Endothelial cell of umbilical vein (primary cell): Measurements from ENCODE around the gene STATH. TPM values are rescaled to one million over a fixed set of nuclear protein-coding genes. Genes with fewer than 3 reads are reported as not detected.
"Not testable (repeated sequence)": the region's sequence is repeated elsewhere in the genome, so short reads cannot be mapped to it uniquely, and the experiment has no call there.

ENCODE experiments used
- BruUV-seq: library from RNA; stranded (reverse); fragments of 400-500 nt; replicated peaks from 2 replicates; lab custom pipeline; 2021; lab: Mats Ljungman, UMichigan
- CTCF ChIA-PET: fragments of 300-600, 350-600 bp; sonication (Branson Sonifier 250); formaldehyde crosslinking; loops from one replicate; lab custom pipeline; 2021; ENCODE audit warnings: antibody characterized with exemption, inconsistent platforms; lab: Charles Lee
- POLR2A ChIA-PET: fragments of 300-600, 350-600 bp; sonication (Branson Sonifier 250); formaldehyde crosslinking; loops from one replicate; lab custom pipeline; 2021; ENCODE audit warnings: antibody characterized with exemption, inconsistent platforms; lab: Charles Lee
- DNase-seq: peaks from one replicate; pipeline ENCODE4 v3.0.0-alpha.2; 2011; ENCODE audit warnings: low read depth, low spot score
- FAIRE-seq: peaks from 2 replicates; lab custom pipeline; 2011; peaks lifted over from hg19 to GRCh38; lab: Jason Lieb, UNC
- H2AFZ ChIP-seq: 2 replicates; pipeline ENCODE4 v1.6.0; 2012; ENCODE audit warnings: low read depth, low read length, control low read depth, inconsistent platforms
- H3K27ac ChIP-seq: 2 replicates; pipeline ENCODE4 v1.5.1; 2011; ENCODE audit warnings: low read depth, mild to moderate bottlenecking, control low read depth, low read length, moderate library complexity; ENCODE audit not compliant: insufficient read depth
- H3K27me3 ChIP-seq, 2 experiments: 2 replicates each; pipeline versions ENCODE4 v1.6.0 to v1.6.1; 2011; ENCODE audit warnings: low read length in 2 of 2, mixed read lengths in 1 of 2; ENCODE audit not compliant: control insufficient read depth in 2 of 2, insufficient read depth in 2 of 2
- H3K36me3 ChIP-seq, 2 experiments: 2 replicates in 1 of 2; 3 replicates in 1 of 2; pipeline ENCODE4 v1.5.1; 2011; ENCODE audit warnings: low read length in 2 of 2, mild to moderate bottlenecking in 1 of 2, moderate library complexity in 1 of 2; ENCODE audit not compliant: control insufficient read depth in 2 of 2, insufficient read depth in 2 of 2; ENCODE audit errors: extremely low read depth in 1 of 2
- H3K4me1 ChIP-seq: 3 replicates; pipeline ENCODE4 v1.5.1; 2011; ENCODE audit warnings: mild to moderate bottlenecking, low read length; ENCODE audit not compliant: control insufficient read depth, insufficient read depth; ENCODE audit errors: extremely low read depth
- H3K4me2 ChIP-seq: 2 replicates; pipeline ENCODE4 v1.6.1; 2011; ENCODE audit warnings: low read length, control low read depth, mixed read lengths; ENCODE audit not compliant: insufficient read depth
- H3K4me3 ChIP-seq, 3 experiments: fragments of 200-600 bp in 1 of 3; sonication (generic), shearing (Covaris generic) in 1 of 3; replicated peaks in 1 of 3; 2 replicates each; pipeline ENCODE4 v1.5.1; 2011 to 2016; ENCODE audit warnings: control low read depth in 3 of 3, low read length in 3 of 3, mild to moderate bottlenecking in 2 of 3, inconsistent platforms in 1 of 3, low read depth in 1 of 3, moderate library complexity in 1 of 3; ENCODE audit not compliant: insufficient read depth in 1 of 3
- H3K79me2 ChIP-seq: 2 replicates; pipeline ENCODE4 v1.6.0; 2012; ENCODE audit warnings: low read length, inconsistent platforms; ENCODE audit not compliant: control insufficient read depth, insufficient read depth
- H3K9ac ChIP-seq: replicated peaks from 2 replicates; pipeline ENCODE3; 2011; ENCODE audit warnings: low read length, control low read depth; ENCODE audit not compliant: insufficient read depth; ENCODE audit errors: extremely low read depth
- H3K9me1 ChIP-seq: replicated peaks from 3 replicates; pipeline ENCODE4 v1.6.0; 2011; ENCODE audit warnings: mild to moderate bottlenecking, low read length; ENCODE audit not compliant: control insufficient read depth, insufficient read depth; ENCODE audit errors: extremely low read depth
- H3K9me3 ChIP-seq: replicated peaks from 2 replicates; pipeline ENCODE4 v1.5.1; 2012; ENCODE audit warnings: low read length, inconsistent platforms; ENCODE audit not compliant: control insufficient read depth, insufficient read depth
- H4K20me1 ChIP-seq: replicated peaks from 2 replicates; pipeline ENCODE3; 2011; ENCODE audit warnings: mild to moderate bottlenecking, low read length; ENCODE audit not compliant: control insufficient read depth, insufficient read depth; ENCODE audit errors: extremely low read depth
- EZH2 ChIP-seq: IDR thresholded peaks from 2 replicates; pipeline ENCODE4 v1.6.1; 2012; ENCODE audit warnings: borderline replicate concordance, low read depth, mild to moderate bottlenecking, moderate library complexity, low read length, inconsistent platforms; ENCODE audit not compliant: severe bottlenecking
- FOS ChIP-seq: IDR thresholded peaks from 2 replicates; pipeline ENCODE4 v1.6.1; 2011; ENCODE audit warnings: mild to moderate bottlenecking, low read length, moderate library complexity, borderline replicate concordance; ENCODE audit not compliant: insufficient read depth
- GATA2 ChIP-seq: IDR thresholded peaks from 2 replicates; pipeline ENCODE4 v1.7.0; 2011; ENCODE audit warnings: low read depth, mild to moderate bottlenecking, moderate library complexity, mixed read lengths, low read length; ENCODE audit not compliant: insufficient read length, insufficient read depth
- JUN ChIP-seq: IDR thresholded peaks from 2 replicates; pipeline ENCODE4 v1.6.1; 2011; ENCODE audit warnings: borderline replicate concordance, low read depth; ENCODE audit not compliant: insufficient read length, insufficient read depth
- MYC ChIP-seq: IDR thresholded peaks from one replicate; pipeline ENCODE4 v1.6.1; 2011; ENCODE audit warnings: mild to moderate bottlenecking, low read depth, low read length
- POLR2A ChIP-seq: IDR thresholded peaks from 2 replicates; pipeline ENCODE4 v1.6.1; 2012; ENCODE audit warnings: low read depth, mild to moderate bottlenecking, control low read depth, low read length
- POLR2AphosphoS5 ChIP-seq: IDR thresholded peaks from 2 replicates; pipeline ENCODE4 v1.6.1; 2012; ENCODE audit warnings: low read depth, mild to moderate bottlenecking, control low read depth, low read length, moderate library complexity; ENCODE audit not compliant: insufficient read depth
- dilution Hi-C: fragments of 300-500 bp; cut with MboI; formaldehyde crosslinking; loops from one replicate; pipeline ENCODE4 v1.15.0; 2019; ENCODE audit warnings: low sequenced_read_pairs; ENCODE audit not compliant: extremely low pct_ligation_motif_present
- intact Hi-C: fragments of 100-400 bp; cut with micrococcal nuclease; formaldehyde crosslinking; loops from one replicate; pipeline ENCODE4 v1.10.0; 2022
- polyA plus RNA-seq, 4 experiments: library from polyadenylated mRNA; depleted of rRNA in 3 of 4; stranded (reverse) in 3 of 4; unstranded in 1 of 4; fragments of >200 nt; gene quantifications; 2 replicates each; pipeline versions ENCODE4 v1.2.1 to v1.2.3, GENCODE V29; 2011 to 2012; ENCODE audit warnings: missing spikeins in 1 of 4
- total RNA-seq: library from RNA; stranded (reverse); gene quantifications from 2 replicates; pipeline ENCODE4 v1.2.3, GENCODE V29; 2021
- TF ChIP-seq, protein P1 (sequence below): IDR thresholded peaks from 2 replicates; pipeline ENCODE4 v1.6.1; 2011; ENCODE audit not compliant: insufficient read depth, insufficient read length
- TF ChIP-seq, protein P2 (sequence below), 2 donors: IDR thresholded peaks; 1 replicate in 1 of 2; 2 replicates in 1 of 2; pipeline ENCODE4 v1.5.1; 2011; ENCODE audit warnings: low read length in 2 of 2, mild to moderate bottlenecking in 2 of 2, moderate library complexity in 2 of 2, control low read depth in 1 of 2, inconsistent platforms in 1 of 2, low read depth in 1 of 2; ENCODE audit not compliant: insufficient read depth in 1 of 2; ENCODE audit errors: extremely low read depth in 1 of 2

STATH gene
- total and polyA plus RNA-seq, 2 donors (not counting 3 experiments of a cell fraction or from before 2014, with no cell fraction given): not detected

DNA sequence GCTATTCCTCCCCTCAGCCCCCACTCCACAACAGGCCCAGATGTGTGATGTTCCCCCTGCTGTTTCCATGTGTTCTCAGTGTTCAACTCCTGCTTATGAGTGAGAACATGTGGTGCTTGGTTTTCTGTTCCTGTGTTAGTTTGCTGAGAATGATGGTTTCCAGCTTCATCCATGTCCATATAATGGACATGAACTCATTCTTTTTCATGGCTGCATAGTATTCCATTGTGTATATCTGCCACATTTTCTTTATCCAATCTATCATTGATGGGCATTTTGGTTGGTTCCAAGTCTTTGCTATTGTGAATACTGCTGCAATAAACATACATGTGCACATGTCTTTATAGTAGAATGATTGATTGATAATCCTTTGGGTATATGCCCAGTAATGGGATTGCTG lies 44.2 kb downstream of the STATH start:
- H3K4me1 ChIP-seq, POLR2A ChIA-PET, H3K27me3 ChIP-seq, BruUV-seq, CTCF ChIA-PET, FAIRE-seq, H3K9me3 ChIP-seq, H3K36me3 ChIP-seq, H2AFZ ChIP-seq, H3K9me1 ChIP-seq, dilution Hi-C loops, H3K4me2 ChIP-seq, DNase-seq, intact Hi-C loops, H3K79me2 ChIP-seq, H3K4me3 ChIP-seq, H4K20me1 ChIP-seq, H3K9ac ChIP-seq, H3K27ac ChIP-seq: not testable (repeated sequence)

DNA sequence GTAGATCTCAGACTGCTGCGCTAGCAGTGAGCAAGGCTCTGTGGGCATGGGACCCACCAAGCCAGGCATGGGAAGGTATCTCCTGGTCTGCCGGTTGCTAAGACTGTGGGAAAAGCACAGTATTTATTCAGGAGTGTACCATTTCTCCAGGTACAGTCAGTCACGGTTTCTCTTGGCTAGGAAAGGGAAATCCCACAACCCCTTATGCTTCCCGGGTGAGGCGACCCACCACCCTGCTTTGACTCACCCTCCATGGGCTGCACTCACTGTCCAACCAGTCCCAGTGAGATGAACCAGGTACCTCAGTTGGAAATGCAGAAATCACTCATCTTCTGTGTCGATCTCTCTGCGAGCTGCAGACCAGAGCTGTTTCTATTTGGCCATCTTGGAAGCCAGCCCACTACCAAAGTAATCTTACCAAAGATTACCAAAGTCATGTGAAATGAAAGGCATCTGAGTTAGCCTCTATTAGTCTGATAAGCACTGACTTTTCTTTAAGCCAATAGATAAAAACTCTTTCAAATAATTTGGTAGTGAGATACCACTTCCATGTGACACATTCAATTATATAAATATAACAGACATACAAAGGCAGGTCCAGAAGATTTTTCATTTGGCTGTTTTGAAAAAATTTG lies 46.0 kb downstream of the STATH start:
- no peak overlapping the region for H3K9ac ChIP-seq
- CTCF ChIA-PET: no interaction called here
- POLR2A ChIA-PET: no interaction called here
- intact Hi-C loops: no loop called here
- no peaks in the 10 kb centered on the region for H3K4me1 ChIP-seq
- peaks cover 1 to 3% of the 10 kb centered on the region in 2 experiments for H3K27me3 ChIP-seq
- H4K20me1 ChIP-seq: no peaks in the 10 kb centered on the region
- H2AFZ ChIP-seq: no peak overlapping the region
- TF ChIP-seq GATA2 (no peak), MYC (no peak), POLR2A (no peak), FOS (no peak), POLR2AphosphoS5 (no peak), JUN (no peak), EZH2 (no peak)
- TF ChIP-seq, protein P1, sequence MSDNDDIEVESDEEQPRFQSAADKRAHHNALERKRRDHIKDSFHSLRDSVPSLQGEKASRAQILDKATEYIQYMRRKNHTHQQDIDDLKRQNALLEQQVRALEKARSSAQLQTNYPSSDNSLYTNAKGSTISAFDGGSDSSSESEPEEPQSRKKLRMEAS: no peak
- TF ChIP-seq, protein P2, sequence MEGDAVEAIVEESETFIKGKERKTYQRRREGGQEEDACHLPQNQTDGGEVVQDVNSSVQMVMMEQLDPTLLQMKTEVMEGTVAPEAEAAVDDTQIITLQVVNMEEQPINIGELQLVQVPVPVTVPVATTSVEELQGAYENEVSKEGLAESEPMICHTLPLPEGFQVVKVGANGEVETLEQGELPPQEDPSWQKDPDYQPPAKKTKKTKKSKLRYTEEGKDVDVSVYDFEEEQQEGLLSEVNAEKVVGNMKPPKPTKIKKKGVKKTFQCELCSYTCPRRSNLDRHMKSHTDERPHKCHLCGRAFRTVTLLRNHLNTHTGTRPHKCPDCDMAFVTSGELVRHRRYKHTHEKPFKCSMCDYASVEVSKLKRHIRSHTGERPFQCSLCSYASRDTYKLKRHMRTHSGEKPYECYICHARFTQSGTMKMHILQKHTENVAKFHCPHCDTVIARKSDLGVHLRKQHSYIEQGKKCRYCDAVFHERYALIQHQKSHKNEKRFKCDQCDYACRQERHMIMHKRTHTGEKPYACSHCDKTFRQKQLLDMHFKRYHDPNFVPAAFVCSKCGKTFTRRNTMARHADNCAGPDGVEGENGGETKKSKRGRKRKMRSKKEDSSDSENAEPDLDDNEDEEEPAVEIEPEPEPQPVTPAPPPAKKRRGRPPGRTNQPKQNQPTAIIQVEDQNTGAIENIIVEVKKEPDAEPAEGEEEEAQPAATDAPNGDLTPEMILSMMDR (IDR thresholded peaks at IDR 0.05; ENCODE audit: extremely low read depth in 1 of 2, insufficient read depth in 1 of 2, low read depth in 1 of 2, low read length in 2 of 2): no peak
- no peak for FAIRE-seq
- no peak for DNase-seq
- H3K9me3 ChIP-seq: no peaks in the 10 kb centered on the region
- no peaks in the 10 kb centered on the region for H3K9me1 ChIP-seq
- no peak overlapping the region for H3K27ac ChIP-seq
- dilution Hi-C loops: no loop called here
- H3K79me2 ChIP-seq: no peaks in the 10 kb centered on the region
- H3K36me3 ChIP-seq: no peaks in the 10 kb centered on the region
- H3K4me3 ChIP-seq: no peak overlapping the region
- no peak overlapping the region for H3K4me2 ChIP-seq
- no TSS peak for BruUV-seq

DNA sequence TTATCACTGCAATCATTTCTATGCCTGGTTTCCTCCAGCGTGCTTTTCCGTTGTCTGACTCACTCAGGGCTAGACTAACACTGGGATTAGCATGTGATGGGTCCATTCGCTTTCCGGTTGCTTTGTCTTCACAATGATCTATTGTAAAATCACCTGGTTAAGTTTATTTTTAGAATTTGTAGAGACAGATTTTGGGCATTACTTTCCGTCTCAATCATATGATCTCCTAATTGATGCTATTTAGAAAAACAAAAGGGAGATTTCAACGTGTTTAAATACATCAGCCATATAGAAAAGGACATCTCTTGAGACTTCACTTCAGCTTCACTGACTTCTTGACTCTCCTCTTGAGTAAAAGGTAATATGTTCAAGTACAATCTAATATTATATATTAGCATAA lies 54.4 kb downstream of the STATH start, which contains the start of gene HTN1:
HTN1 (plus strand) TSS at position 301 of the 400 bp plus-strand sequence. CDS start 2,639 bp downstream, outside the sequence.
- H4K20me1 ChIP-seq, H3K4me3 ChIP-seq, FAIRE-seq, CTCF ChIA-PET, DNase-seq, H3K9ac ChIP-seq, BruUV-seq, H3K27me3 ChIP-seq, H3K4me1 ChIP-seq, intact Hi-C loops, H3K79me2 ChIP-seq, H3K27ac ChIP-seq, H3K9me1 ChIP-seq, H3K4me2 ChIP-seq, H3K36me3 ChIP-seq, dilution Hi-C loops, H3K9me3 ChIP-seq, POLR2A ChIA-PET, H2AFZ ChIP-seq: not testable (repeated sequence)
